Calu3 (cell line): ENCODE data around the gene SCN7A. TPM values are rescaled to one million over a fixed set of nuclear protein-coding genes. Genes with fewer than 3 reads are reported as not detected.

Experiments used
- BruUV-seq: library from RNA; stranded (reverse); fragments of 400-500 nt; replicated peaks from 2 replicates; lab custom pipeline; 2021; lab: Mats Ljungman, UMichigan
- CTCF ChIA-PET: fragments of 300-600 bp; sonication (Branson Sonifier 250); formaldehyde crosslinking; loops from one replicate; lab custom pipeline; 2022; ENCODE audit warnings: antibody characterized with exemption; lab: Charles Lee
- DNase-seq: peaks from one replicate; pipeline ENCODE4 v3.0.0; 2022
- H3K27ac Mint-ChIP-seq: one replicate; pipeline ENCODE4 v1.8.0; 2022; ENCODE audit warnings: mixed read lengths; ENCODE audit not compliant: unreplicated experiment
- H3K27me3 Mint-ChIP-seq: one replicate; pipeline ENCODE4 v1.8.0; 2022; ENCODE audit warnings: mixed read lengths; ENCODE audit not compliant: unreplicated experiment
- H3K36me3 Mint-ChIP-seq: one replicate; pipeline ENCODE4 v1.8.0; 2022; ENCODE audit warnings: mild to moderate bottlenecking, moderate library complexity, mixed read lengths; ENCODE audit not compliant: insufficient read depth, unreplicated experiment
- H3K4me1 Mint-ChIP-seq: one replicate; pipeline ENCODE4 v1.8.0; 2022; ENCODE audit warnings: mild to moderate bottlenecking, low read depth, mixed read lengths; ENCODE audit not compliant: unreplicated experiment
- H3K4me3 Mint-ChIP-seq: one replicate; pipeline ENCODE4 v1.8.0; 2022; ENCODE audit warnings: mild to moderate bottlenecking, low read depth, moderate library complexity, mixed read lengths; ENCODE audit not compliant: unreplicated experiment
- H3K9me3 Mint-ChIP-seq: one replicate; pipeline ENCODE4 v1.8.0; 2022; ENCODE audit warnings: low read depth, mixed read lengths; ENCODE audit not compliant: unreplicated experiment
- CTCF ChIP-seq: fragments of 200-600 bp; IDR thresholded peaks from one replicate; pipeline ENCODE4 v1.8.0; 2022; ENCODE audit warnings: antibody characterized with exemption; ENCODE audit not compliant: unreplicated experiment
- intact Hi-C: fragments of 100-400 bp; cut with micrococcal nuclease; formaldehyde crosslinking; loops from one replicate; pipeline ENCODE4 v1.10.0; 2022; ENCODE audit not compliant: unreplicated experiment
- total RNA-seq: library from RNA; stranded (reverse); gene quantifications from 2 replicates; pipeline ENCODE4 v1.2.3, GENCODE V29; 2022

SCN7A gene
- total RNA-seq, 1 experiment from 2014 or later: not detected

DNA sequence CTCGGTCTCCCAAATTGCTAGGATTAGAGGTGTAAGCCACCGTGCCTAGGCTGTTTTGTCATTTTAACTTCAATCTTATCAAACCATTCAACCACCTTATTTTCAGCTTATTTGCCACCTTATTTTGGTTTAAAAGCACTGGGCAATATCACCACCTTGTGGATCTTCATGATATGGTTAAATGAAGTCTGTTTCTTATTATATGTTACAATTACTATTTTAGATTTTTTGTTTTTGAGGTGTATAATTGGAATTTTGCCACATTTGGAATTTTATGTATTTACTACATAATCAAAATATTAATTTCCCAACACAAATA lies 74.5 kb downstream of the SCN7A start:
- no peak for TF ChIP-seq CTCF
- H3K27ac Mint-ChIP-seq: no peak overlapping the region
- CTCF ChIA-PET: interaction anchor here (0.7 to 1.2 kb wide), 6 partner anchors 17 to 1051 kb away, joined by 3 to 5 read pairs (median 4); no protein-coding TSS in a partner anchor
- no peaks in the 10 kb centered on the region for H3K9me3 Mint-ChIP-seq
- H3K4me1 Mint-ChIP-seq: no peaks in the 10 kb centered on the region
- no peaks in the 10 kb centered on the region for H3K27me3 Mint-ChIP-seq
- intact Hi-C loops: loop anchor here (1.0 to 5.0 kb wide), 4 partner anchors 59 to 465 kb away; no protein-coding TSS in a partner anchor
- DNase-seq: no peak
- no TSS peak for BruUV-seq
- H3K36me3 Mint-ChIP-seq: no peaks in the 10 kb centered on the region
- no peak overlapping the region for H3K4me3 Mint-ChIP-seq

GRCh38 chr2:166418853-166419615 lies 75.0 kb downstream of the SCN7A start:
- Mint-ChIP-seq H3K9me3 (no peaks in the 10 kb centered on the region), H3K27me3 (no peaks in the 10 kb centered on the region), H3K27ac (no peak overlapping the region), H3K4me1 (no peaks in the 10 kb centered on the region), H3K4me3 (no peak overlapping the region), H3K36me3 (no peaks in the 10 kb centered on the region)
- DNase-seq: no peak
- intact Hi-C loops: loop anchor here (1.0 to 5.0 kb wide), 4 partner anchors 58 to 464 kb away; no protein-coding TSS in a partner anchor
- BruUV-seq: no TSS peak
- CTCF ChIA-PET: interaction anchor here (0.7 to 1.2 kb wide), 6 partner anchors 17 to 1050 kb away, joined by 3 to 5 read pairs (median 4); no protein-coding TSS in a partner anchor
- TF ChIP-seq CTCF: no peak

DNA sequence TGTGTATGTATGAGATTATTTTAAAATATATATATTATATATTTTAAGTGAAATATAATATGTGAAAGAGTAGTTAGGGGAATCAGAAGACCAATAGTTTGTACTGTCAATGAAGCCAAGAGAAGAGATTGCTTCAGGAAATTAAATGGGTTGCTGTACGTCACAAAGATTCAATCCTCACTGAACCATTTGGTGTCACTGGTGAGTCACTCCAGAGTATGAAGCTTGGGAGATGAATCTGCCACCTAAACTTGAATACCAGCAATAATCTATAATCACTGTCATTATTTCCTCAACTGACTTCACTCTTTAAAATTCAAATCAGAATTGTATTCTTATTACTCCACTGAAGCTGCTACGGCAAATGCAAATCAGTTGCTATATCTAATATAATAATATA lies 76.4 kb downstream of the SCN7A start:
- DNase-seq: no peak
- Mint-ChIP-seq H3K36me3 (no peaks in the 10 kb centered on the region), H3K4me1 (no peaks in the 10 kb centered on the region), H3K4me3 (no peak overlapping the region), H3K27ac (no peak overlapping the region), H3K27me3 (no peaks in the 10 kb centered on the region), H3K9me3 (no peaks in the 10 kb centered on the region)
- no TSS peak for BruUV-seq
- CTCF ChIA-PET: interaction anchor here (0.6 to 0.7 kb wide), 3 partner anchors 94 to 238 kb away, joined by 3 to 7 read pairs (median 5); no protein-coding TSS in a partner anchor
- TF ChIP-seq CTCF: no peak
- intact Hi-C loops: loop anchor here (2.0 to 5.0 kb wide), 3 partner anchors 57 to 463 kb away; no protein-coding TSS in a partner anchor

GRCh38 chr2:166413255-166413654 lies 80.8 kb downstream of the SCN7A start:
- no peak overlapping the region for H3K27ac Mint-ChIP-seq
- no TSS peak for BruUV-seq
- no peaks in the 10 kb centered on the region for H3K36me3 Mint-ChIP-seq
- no peaks in the 10 kb centered on the region for H3K9me3 Mint-ChIP-seq
- CTCF ChIA-PET: no interaction called here
- no peaks in the 10 kb centered on the region for H3K4me1 Mint-ChIP-seq
- no peak overlapping the region for H3K4me3 Mint-ChIP-seq
- intact Hi-C loops: no loop called here
- H3K27me3 Mint-ChIP-seq: no peaks in the 10 kb centered on the region
- no peak for TF ChIP-seq CTCF
- no peak for DNase-seq
